GM23248 (cell line): ENCODE measurements around the gene TSPAN14. TPM values are rescaled to one million over a fixed set of nuclear protein-coding genes. Genes with fewer than 3 reads are reported as not detected.

Experiments
- DNase-seq: peaks from one replicate; pipeline ENCODE4 v3.0.0-alpha.2; 2015
- H2AFZ ChIP-seq: fragments of 200-600 bp; sonication (generic); 2 replicates; pipeline ENCODE4 v1.6.1; 2016; ENCODE audit warnings: antibody characterized with exemption
- H3F3A ChIP-seq: fragments of 200-600 bp; sonication (generic); 2 replicates; pipeline ENCODE4 v1.6.1; 2016; ENCODE audit warnings: mild to moderate bottlenecking, antibody characterized with exemption, mixed run types; ENCODE audit not compliant: insufficient read depth
- H3K27ac ChIP-seq: fragments of 200-600 bp; sonication (generic); 2 replicates; pipeline ENCODE4 v1.5.1; 2016; ENCODE audit warnings: mild to moderate bottlenecking
- H3K27me3 ChIP-seq: fragments of 200-600 bp; sonication (generic); replicated peaks from 2 replicates; pipeline ENCODE4 v1.6.1; 2016; ENCODE audit warnings: mild to moderate bottlenecking; ENCODE audit not compliant: insufficient read depth
- H3K36me3 ChIP-seq: fragments of 200-600 bp; sonication (generic); 2 replicates; pipeline ENCODE4 v1.6.1; 2016; ENCODE audit warnings: low read depth, mild to moderate bottlenecking
- H3K4me1 ChIP-seq: fragments of 200-600 bp; sonication (generic); 2 replicates; pipeline ENCODE4 v1.6.1; 2016; ENCODE audit warnings: mild to moderate bottlenecking; ENCODE audit not compliant: insufficient read depth
- H3K4me2 ChIP-seq: fragments of 200-600 bp; sonication (generic); one replicate; pipeline ENCODE4 v1.6.1; 2016; ENCODE audit warnings: mild to moderate bottlenecking; ENCODE audit not compliant: unreplicated experiment
- H3K4me3 ChIP-seq: fragments of 200-600 bp; sonication (generic); 2 replicates; pipeline ENCODE4 v1.5.1; 2016; ENCODE audit warnings: mild to moderate bottlenecking
- H3K79me2 ChIP-seq: fragments of 200-600 bp; sonication (generic); 2 replicates; pipeline ENCODE4 v1.6.1; 2016; ENCODE audit warnings: mild to moderate bottlenecking; ENCODE audit not compliant: insufficient read depth
- H3K9ac ChIP-seq: fragments of 200-600 bp; sonication (generic); 2 replicates; pipeline ENCODE4 v1.6.1; 2016; ENCODE audit warnings: mild to moderate bottlenecking
- H3K9me2 ChIP-seq: fragments of 200-600 bp; sonication (generic); 2 replicates; pipeline ENCODE4 v1.6.1; 2016; ENCODE audit warnings: mixed run types, mild to moderate bottlenecking, moderate library complexity; ENCODE audit not compliant: insufficient read depth
- H3K9me3 ChIP-seq: fragments of 200-600 bp; sonication (generic); one replicate; pipeline ENCODE4 v1.6.1; 2017; ENCODE audit warnings: low read depth
- H4K20me1 ChIP-seq: fragments of 200-600 bp; sonication (generic); 2 replicates; pipeline ENCODE4 v1.6.0; 2016; ENCODE audit not compliant: insufficient read depth
- EZH2 ChIP-seq: fragments of 200-600 bp; sonication (generic); IDR thresholded peaks from 2 replicates; pipeline ENCODE4 v1.6.1; 2018; ENCODE audit warnings: antibody characterized with exemption, mild to moderate bottlenecking; ENCODE audit not compliant: insufficient read depth, poor library complexity, severe bottlenecking
- EZH2phosphoT487 ChIP-seq: fragments of 200-600 bp; sonication (generic); IDR thresholded peaks from 2 replicates; pipeline ENCODE4 v1.6.1; 2018; ENCODE audit warnings: antibody characterized with exemption, moderate library complexity, mild to moderate bottlenecking, low read depth; ENCODE audit not compliant: insufficient read depth
- WGBS, 2 experiments: methylation state at CpG; one replicate each; pipeline ENCODE4 v1.1.6; 2015 to 2017; ENCODE audit warnings: low lambda C conversion rate in 2 of 2, low coverage in 1 of 2; ENCODE audit errors: missing lambda C conversion rate in 2 of 2; 5-methylcytosine and 5-hydroxymethylcytosine counted together
- in situ Hi-C: fragments of 300-500 bp; cut with MboI; formaldehyde crosslinking; loops from 2 replicates; pipeline ENCODE4 v1.15.0; 2020
- polyA plus RNA-seq: library from polyadenylated mRNA; unstranded; fragments of >200 nt; fragmentation: Nextera tagmentation; extraction: Ambion mirVana; gene quantifications from 2 replicates; pipeline ENCODE4 v1.2.1, GENCODE V29; 2016
- total RNA-seq: library from RNA; depleted of rRNA; stranded (reverse); fragments of >200 nt; shearing (Covaris generic); gene quantifications from 2 replicates; pipeline ENCODE4 v1.2.3, GENCODE V29; 2014

TSPAN14 gene
- total and polyA plus RNA-seq, 2 experiments from 2014 or later = 14.1 to 23.7 TPM

GRCh38 chr10:80524190-80524909, 70.2 kb downstream of the TSPAN14 start:
- Histone ChIP-seq H3K4me3 (no peak overlapping the region), H3K79me2 (no peaks in the 10 kb centered on the region), H2AFZ (no peak overlapping the region), H3K9ac (no peak overlapping the region), H3F3A (no peaks in the 10 kb centered on the region), H3K4me2 (no peak overlapping the region), H3K9me3 (no peaks in the 10 kb centered on the region), H3K9me2 (no peaks in the 10 kb centered on the region), H3K27me3 (no peaks in the 10 kb centered on the region), H3K27ac (no peak overlapping the region), H3K4me1 (no peaks in the 10 kb centered on the region), H4K20me1 (no peaks in the 10 kb centered on the region), H3K36me3 (no peaks in the 10 kb centered on the region)
- 61 to 69% methylated on average over 12 of the region's 12 CpGs for WGBS, 2 experiments
- TF ChIP-seq EZH2 (no peak), EZH2phosphoT487 (no peak)
- DNase-seq = no peak
- in situ Hi-C loops = no loop called here

GRCh38 chr10:80526218-80526617, 72.1 kb downstream of the TSPAN14 start:
- Histone ChIP-seq H3K79me2 (no peaks in the 10 kb centered on the region), H3K4me2 (no peak overlapping the region), H3K4me1 (no peaks in the 10 kb centered on the region), H3K9ac (no peak overlapping the region), H2AFZ (no peak overlapping the region), H4K20me1 (no peaks in the 10 kb centered on the region), H3F3A (no peaks in the 10 kb centered on the region), H3K36me3 (no peaks in the 10 kb centered on the region), H3K27me3 (no peaks in the 10 kb centered on the region), H3K9me2 (no peaks in the 10 kb centered on the region), H3K27ac (no peak overlapping the region), H3K9me3 (no peaks in the 10 kb centered on the region), H3K4me3 (no peak overlapping the region)
- WGBS, 2 experiments = 76 to 88% methylated on average over 2 of the region's 2 CpGs
- TF ChIP-seq EZH2 (no peak), EZH2phosphoT487 (no peak)
- DNase-seq = no peak
- in situ Hi-C loops = no loop called here

GRCh38 chr10:80526742-80527141, 72.6 kb downstream of the TSPAN14 start:
- Histone ChIP-seq H3K79me2 (no peaks in the 10 kb centered on the region), H3K4me2 (no peak overlapping the region), H3K4me1 (no peaks in the 10 kb centered on the region), H4K20me1 (no peaks in the 10 kb centered on the region), H3K4me3 (no peak overlapping the region), H3K36me3 (no peaks in the 10 kb centered on the region), H3K9ac (no peak overlapping the region), H3K9me2 (no peaks in the 10 kb centered on the region), H3K27me3 (no peaks in the 10 kb centered on the region), H3K9me3 (no peaks in the 10 kb centered on the region), H2AFZ (no peak overlapping the region), H3F3A (no peaks in the 10 kb centered on the region), H3K27ac (no peak overlapping the region)
- 37 to 46% methylated on average over 6 of the region's 6 CpGs for WGBS, 2 experiments
- in situ Hi-C loops = no loop called here
- TF ChIP-seq EZH2 (no peak), EZH2phosphoT487 (no peak)
- no peak for DNase-seq

GRCh38 chr10:80528185-80528700, 74.1 kb downstream of the TSPAN14 start:
- no peak overlapping the region for H3K4me2 ChIP-seq
- no peak overlapping the region for H2AFZ ChIP-seq
- no peaks in the 10 kb centered on the region for H3F3A ChIP-seq
- in situ Hi-C loops = no loop called here
- no peaks in the 10 kb centered on the region for H3K27me3 ChIP-seq
- no peaks in the 10 kb centered on the region for H3K79me2 ChIP-seq
- no peaks in the 10 kb centered on the region for H3K36me3 ChIP-seq
- H3K27ac ChIP-seq = no peak overlapping the region
- WGBS, 2 experiments = 83 to 97% methylated on average over 2 of the region's 2 CpGs
- no peaks in the 10 kb centered on the region for H3K9me2 ChIP-seq
- no peaks in the 10 kb centered on the region for H4K20me1 ChIP-seq
- H3K9ac ChIP-seq = no peak overlapping the region
- DNase-seq = no peak
- TF ChIP-seq EZH2phosphoT487 (no peak), EZH2 (no peak)
- no peaks in the 10 kb centered on the region for H3K4me1 ChIP-seq
- H3K4me3 ChIP-seq = no peak overlapping the region
- H3K9me3 ChIP-seq = no peaks in the 10 kb centered on the region
